H1 (cell line): Measurements from ENCODE around the gene AGPAT2. TPM values are rescaled to one million over a fixed set of nuclear protein-coding genes. Genes with fewer than 3 reads are reported as not detected.
A peak's percentile ranks its signal among the peaks of the same experiment; 100 is the strongest.

ENCODE experiments used
- CTCF ChIA-PET: fragments of 300-600 bp; sonication (Branson Sonifier 250); formaldehyde crosslinking; loops from one replicate; lab custom pipeline; 2021; ENCODE audit not compliant: partially characterized antibody; lab: Charles Lee
- POLR2A ChIA-PET: fragments of 300-600 bp; sonication (Branson Sonifier 250); formaldehyde crosslinking; loops from one replicate; lab custom pipeline; 2021; ENCODE audit warnings: inconsistent platforms; ENCODE audit not compliant: partially characterized antibody; lab: Charles Lee
- DNase-seq, 2 experiments: peaks; one replicate each; pipeline versions ENCODE4 v3.0.0 to v3.0.0-alpha.2; 2010 to 2022; ENCODE audit warnings: low spot score in 2 of 2, low read depth in 1 of 2, mixed read lengths in 1 of 2
- FAIRE-seq: peaks from 2 replicates; lab custom pipeline; 2011; peaks lifted over from hg19 to GRCh38; lab: Jason Lieb, UNC
- H2AFZ ChIP-seq: 2 replicates; pipeline ENCODE4 v1.8.1; 2012; ENCODE audit warnings: low read length, inconsistent platforms
- H2AK5ac ChIP-seq: 2 replicates; pipeline ENCODE4 v1.6.1; 2013; ENCODE audit warnings: low read depth, low read length
- H2BK120ac ChIP-seq: replicated peaks from 2 replicates; pipeline ENCODE3; 2013; ENCODE audit warnings: low read depth, low read length, inconsistent platforms
- H2BK12ac ChIP-seq: 2 replicates; pipeline ENCODE4 v1.6.1; 2013; ENCODE audit warnings: low read depth, low read length
- H2BK15ac ChIP-seq: 2 replicates; pipeline ENCODE4 v1.6.1; 2013; ENCODE audit warnings: low read length
- H2BK20ac ChIP-seq: 2 replicates; pipeline ENCODE4 v1.6.1; 2013; ENCODE audit warnings: low read length
- H2BK5ac ChIP-seq: 2 replicates; pipeline ENCODE4 v1.6.1; 2013; ENCODE audit warnings: low read depth, low read length
- H3K14ac ChIP-seq: 2 replicates; pipeline ENCODE4 v1.6.1; 2013; ENCODE audit warnings: inconsistent platforms; ENCODE audit not compliant: insufficient read length
- H3K18ac ChIP-seq: 2 replicates; pipeline ENCODE4 v1.6.1; 2013; ENCODE audit warnings: low read length; ENCODE audit errors: extremely low read depth
- H3K23ac ChIP-seq: 2 replicates; pipeline ENCODE4 v1.6.1; 2013; ENCODE audit warnings: inconsistent platforms; ENCODE audit not compliant: insufficient read length
- H3K23me2 ChIP-seq: 2 replicates; pipeline ENCODE4 v1.6.1; 2013; ENCODE audit warnings: low read depth, low read length
- H3K27ac ChIP-seq: 2 replicates; pipeline ENCODE4 v1.6.1; 2011; ENCODE audit warnings: low read depth, low read length, inconsistent platforms
- H3K27me3 ChIP-seq, 4 experiments: replicated peaks in 1 of 4; 1 replicate in 1 of 4; 2 replicates in 3 of 4; pipeline versions ENCODE4 v1.6.1 to v1.8.1; 2011 to 2013; ENCODE audit warnings: low read length in 3 of 4, mild to moderate bottlenecking in 3 of 4, inconsistent platforms in 2 of 4, mixed read lengths in 2 of 4, moderate library complexity in 1 of 4; ENCODE audit not compliant: control insufficient read depth in 3 of 4, insufficient read depth in 3 of 4; ENCODE audit errors: extremely low read depth in 1 of 4
- H3K36me3 ChIP-seq, 4 experiments: 2 replicates each; pipeline versions ENCODE4 v1.6.1 to v1.8.1; 2011 to 2013; ENCODE audit warnings: mild to moderate bottlenecking in 4 of 4, low read length in 3 of 4, moderate library complexity in 2 of 4, control low read depth in 1 of 4, inconsistent platforms in 1 of 4; ENCODE audit not compliant: insufficient read depth in 4 of 4, control insufficient read depth in 2 of 4
- H3K4ac ChIP-seq: replicated peaks from 2 replicates; pipeline ENCODE3; 2013; ENCODE audit warnings: low read length, low read depth, mixed read lengths, inconsistent platforms; ENCODE audit not compliant: insufficient read length
- H3K4me1 ChIP-seq, 4 experiments: replicated peaks in 1 of 4; 1 replicate in 1 of 4; 2 replicates in 3 of 4; pipeline versions ENCODE4 v1.6.1 to v1.8.1; 2011 to 2013; ENCODE audit warnings: low read length in 3 of 4, inconsistent platforms in 2 of 4, mixed read lengths in 1 of 4; ENCODE audit not compliant: insufficient read depth in 4 of 4, control insufficient read depth in 3 of 4
- H3K4me2 ChIP-seq, 2 experiments: 2 replicates each; pipeline versions ENCODE4 v1.6.1 to v1.8.1; 2011 to 2013; ENCODE audit warnings: low read depth in 2 of 2, low read length in 2 of 2, control low read depth in 1 of 2, inconsistent platforms in 1 of 2, mild to moderate bottlenecking in 1 of 2; ENCODE audit not compliant: insufficient read depth in 1 of 2
- H3K4me3 ChIP-seq, 4 experiments: fragments of 200-600, 300-600 bp in 1 of 4; sonication (generic), shearing (Covaris generic), sonication (Bioruptor Twin) in 1 of 4; 2 replicates each; pipeline versions ENCODE4 v1.5.1 to v1.8.1; 2011 to 2016; ENCODE audit warnings: low read length in 4 of 4, low read depth in 3 of 4, control low read depth in 2 of 4, inconsistent platforms in 2 of 4, mild to moderate bottlenecking in 2 of 4, mixed read lengths in 1 of 4, moderate library complexity in 1 of 4; ENCODE audit not compliant: insufficient read depth in 2 of 4; ENCODE audit errors: extremely low read depth in 1 of 4
- H3K56ac ChIP-seq: replicated peaks from 2 replicates; pipeline ENCODE3; 2013; ENCODE audit warnings: low read depth, mild to moderate bottlenecking, mixed read lengths, low read length, inconsistent platforms; ENCODE audit not compliant: insufficient read length
- H3K79me1 ChIP-seq: 2 replicates; pipeline ENCODE4 v1.6.1; 2013; ENCODE audit warnings: low read depth, low read length, control low read depth
- H3K79me2 ChIP-seq, 2 experiments: 2 replicates each; pipeline versions ENCODE4 v1.6.1 to v1.8.1; 2012 to 2013; ENCODE audit warnings: low read length in 2 of 2, mild to moderate bottlenecking in 2 of 2, inconsistent platforms in 1 of 2; ENCODE audit not compliant: insufficient read depth in 2 of 2, control insufficient read depth in 1 of 2
- H3K9ac ChIP-seq, 4 experiments: replicated peaks in 1 of 4; 1 replicate in 1 of 4; 2 replicates in 3 of 4; pipeline versions ENCODE4 v1.6.1 to v1.8.1; 2011 to 2013; ENCODE audit warnings: low read depth in 3 of 4, low read length in 3 of 4, control low read depth in 2 of 4, mild to moderate bottlenecking in 2 of 4, moderate library complexity in 2 of 4, inconsistent platforms in 1 of 4; ENCODE audit errors: extremely low read depth in 1 of 4
- H3K9me3 ChIP-seq, 2 experiments: 2 replicates each; pipeline versions ENCODE4 v1.6.1 to v1.8.1; 2012 to 2013; ENCODE audit warnings: mild to moderate bottlenecking in 2 of 2, moderate library complexity in 2 of 2, control low read depth in 1 of 2, inconsistent platforms in 1 of 2, low read depth in 1 of 2, low read length in 1 of 2, mixed read lengths in 1 of 2; ENCODE audit not compliant: insufficient read depth in 2 of 2
- H4K20me1 ChIP-seq, 2 experiments: replicated peaks in 1 of 2; 2 replicates each; pipeline versions ENCODE3 to v1.8.1; 2011 to 2013; ENCODE audit warnings: inconsistent platforms in 2 of 2, low read length in 2 of 2, mild to moderate bottlenecking in 1 of 2; ENCODE audit not compliant: insufficient read depth in 2 of 2, control insufficient read depth in 1 of 2
- H4K5ac ChIP-seq: 2 replicates; pipeline ENCODE4 v1.6.1; 2013; ENCODE audit warnings: low read length, low read depth, mixed read lengths, inconsistent platforms; ENCODE audit not compliant: insufficient read length
- H4K8ac ChIP-seq: 2 replicates; pipeline ENCODE4 v1.8.0; 2013; ENCODE audit warnings: mild to moderate bottlenecking, moderate library complexity, low read length, inconsistent platforms; ENCODE audit not compliant: insufficient read depth; ENCODE audit errors: extremely low read depth
- H4K91ac ChIP-seq: replicated peaks from 2 replicates; pipeline ENCODE3; 2013; ENCODE audit warnings: low read length, mixed read lengths, inconsistent platforms; ENCODE audit not compliant: insufficient read length
- ASH2L ChIP-seq: fragments of 200-600, 300-600 bp; sonication (generic); IDR thresholded peaks from one replicate; pipeline ENCODE4 v1.7.1; 2017; ENCODE audit warnings: low read length
- CREB1 ChIP-seq: IDR thresholded peaks from 2 replicates; pipeline ENCODE4 v1.6.1; 2012; ENCODE audit warnings: inconsistent platforms
- EP300 ChIP-seq, 2 experiments: IDR thresholded peaks; 1 replicate in 1 of 2; 2 replicates in 1 of 2; pipeline ENCODE4 v1.6.1; 2011 to 2012; ENCODE audit warnings: low read depth in 2 of 2, low read length in 2 of 2, mild to moderate bottlenecking in 2 of 2, borderline replicate concordance in 1 of 2, inconsistent platforms in 1 of 2, moderate library complexity in 1 of 2
- KDM4A ChIP-seq: IDR thresholded peaks from one replicate; pipeline ENCODE4 v1.7.1; 2012; ENCODE audit warnings: low read depth, mild to moderate bottlenecking, moderate library complexity, low read length, inconsistent platforms; ENCODE audit not compliant: severe bottlenecking
- MAFK ChIP-seq: IDR thresholded peaks from 2 replicates; pipeline ENCODE4 v1.6.1; 2012; ENCODE audit warnings: low read depth, mild to moderate bottlenecking, improper control_type of control experiment, low read length
- POLR2AphosphoS5 ChIP-seq: IDR thresholded peaks from 2 replicates; pipeline ENCODE4 v1.6.1; 2011; ENCODE audit warnings: low read depth, low read length
- POU5F1 ChIP-seq: IDR thresholded peaks from 2 replicates; pipeline ENCODE4 v1.6.1; 2011; ENCODE audit warnings: low read depth, mild to moderate bottlenecking, low read length, moderate library complexity
- RBBP5 ChIP-seq: IDR thresholded peaks from 2 replicates; pipeline ENCODE4 v1.7.1; 2012; ENCODE audit warnings: low read depth, mild to moderate bottlenecking, inconsistent platforms, low read length, moderate library complexity, borderline replicate concordance
- SIN3A ChIP-seq, 2 experiments: IDR thresholded peaks in 1 of 2; conservative IDR thresholded peaks in 1 of 2; 2 replicates each; pipeline ENCODE4 v1.6.1; 2011 to 2012; ENCODE audit warnings: low read length in 2 of 2, improper control_type of control experiment in 1 of 2, low read depth in 1 of 2, mild to moderate bottlenecking in 1 of 2
- TBP ChIP-seq: IDR thresholded peaks from 2 replicates; pipeline ENCODE4 v1.6.1; 2011; ENCODE audit warnings: low read depth, low read length, improper control_type of control experiment
- WGBS, 2 experiments: shearing (Covaris generic) in 1 of 2; methylation state at CpG; one replicate each; pipeline versions ENCODE4 v1.1.6 to v1.1.7; 2013 to 2015; ENCODE audit warnings: low lambda C conversion rate in 2 of 2, mixed read lengths in 2 of 2, inconsistent platforms in 1 of 2, low coverage in 1 of 2, missing lambda C conversion rate in 1 of 2; ENCODE audit not compliant: insufficient replicate concordance in 2 of 2, insufficient coverage in 1 of 2, insufficient read length in 1 of 2; ENCODE audit errors: extremely low coverage in 1 of 2, missing lambda C conversion rate in 1 of 2; 5-methylcytosine and 5-hydroxymethylcytosine counted together
- polyA plus RNA-seq, 7 experiments: library from polyadenylated mRNA; depleted of rRNA in 3 of 7; stranded (reverse) in 5 of 7; unstranded in 2 of 7; fragments of >200 nt in 5 of 7; fragments of 200-250 nt in 2 of 7; gene quantifications; 1 replicate in 5 of 7; 2 replicates in 1 of 7; 4 replicates in 1 of 7; pipeline versions ENCODE4 v1.2.1 to v1.2.3, GENCODE V29; 2011 to 2013; ENCODE audit warnings: missing spikeins in 2 of 7, mixed read lengths in 2 of 7
- total RNA-seq: library from RNA; stranded (reverse); fragmentation: NEBNext Ultra II Directional; extraction: Animal tissue kit (Norgen Biotek cat#: 25700); gene quantifications from 2 replicates; pipeline ENCODE4 v1.2.1, GENCODE V29; 2021
- TF ChIP-seq, protein P1 (sequence below): IDR thresholded peaks from 2 replicates; pipeline ENCODE4 v1.6.1; 2012; ENCODE audit warnings: inconsistent platforms

Gene AGPAT2
- total and polyA plus RNA-seq, 2 of the 8 experiments (the other 6 are each of a cell fraction or from before 2014, with no cell fraction given), result 31.6 to 37.6 TPM

- no peak overlapping the region for H2AK5ac ChIP-seq
- DNase-seq (no peak), FAIRE-seq (no peak)
- 0 out of 2 replicates have a peak overlapping the region, but pooled peaks have one; percentile 62 for H3K27ac ChIP-seq
- H4K5ac ChIP-seq, result no peak overlapping the region
- H3K23ac ChIP-seq, result no peak overlapping the region
- no peak overlapping the region for H2BK120ac ChIP-seq
- H2BK5ac ChIP-seq, result no peak overlapping the region
- CTCF ChIA-PET, result interaction anchor here (1.1 to 6.8 kb wide), 3 partner anchors 9 to 18 kb away, joined by 3 to 62 read pairs (median 5); no protein-coding TSS in a partner anchor
- H3K14ac ChIP-seq, result no peak overlapping the region
- no peak overlapping the region for H3K56ac ChIP-seq
- no peak overlapping the region for H2BK15ac ChIP-seq
- peaks cover 19 to 48% (median 35%) of the 10 kb centered on the region in 4 experiments for H3K36me3 ChIP-seq
- H3K79me1 ChIP-seq, result peaks cover 12% of the 10 kb centered on the region
- peaks cover 30 to 42% of the 10 kb centered on the region in 2 experiments for H4K20me1 ChIP-seq
- peaks cover 13% of the 10 kb centered on the region; the same call in 1 of the 2 replicates for H3K23me2 ChIP-seq
- H3K4ac ChIP-seq, result no peak overlapping the region
- H3K4me3 ChIP-seq, result peak overlapping the region in 2 of 4 experiments; percentile 3 to 95; a peak in 2 of 8 replicates
- no peak overlapping the region for H3K18ac ChIP-seq
- H3K9me3 ChIP-seq, result no peaks in the 10 kb centered on the region
- H3K4me1 ChIP-seq, result peaks cover 3 to 16% (median 5%) of the 10 kb centered on the region in 4 experiments
- no peak overlapping the region for H2AFZ ChIP-seq
- peaks cover 8 to 36% of the 10 kb centered on the region in 2 experiments for H3K79me2 ChIP-seq
- no peak overlapping the region for H3K9ac ChIP-seq
- TF ChIP-seq EP300 (IDR thresholded peaks at IDR 0.05; ENCODE audit: borderline replicate concordance in 1 of 2, low read depth in 2 of 2, low read length in 2 of 2) (no peak), ASH2L (no peak), RBBP5 (no peak), POU5F1 (no peak), POLR2AphosphoS5 (no peak; the same call in 1 of the 2 replicates), SIN3A (conservative IDR thresholded peaks at IDR 0.05 in 1 of 2, IDR thresholded peaks at IDR 0.05 in 1 of 2; ENCODE audit: low read depth in 1 of 2, low read length in 2 of 2) (no peak), TBP (no peak), CREB1 (no peak), KDM4A (no peak), MAFK (no peak)
- TF ChIP-seq, protein P1, sequence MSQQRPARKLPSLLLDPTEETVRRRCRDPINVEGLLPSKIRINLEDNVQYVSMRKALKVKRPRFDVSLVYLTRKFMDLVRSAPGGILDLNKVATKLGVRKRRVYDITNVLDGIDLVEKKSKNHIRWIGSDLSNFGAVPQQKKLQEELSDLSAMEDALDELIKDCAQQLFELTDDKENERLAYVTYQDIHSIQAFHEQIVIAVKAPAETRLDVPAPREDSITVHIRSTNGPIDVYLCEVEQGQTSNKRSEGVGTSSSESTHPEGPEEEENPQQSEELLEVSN, result no peak
- TF ChIP-seq, all 59 proteins: peak for 0
- Histone ChIP-seq H2BK12ac (no peak overlapping the region), H4K91ac (no peak overlapping the region), H2BK20ac (no peak overlapping the region), H3K4me2 (peak overlapping the region; percentile 88 to 90), H3K27me3 (peaks cover 0 to 9% (median 5%) of the 10 kb centered on the region in 4 experiments; a peak in 5 of 7 replicates), H4K8ac (no peak overlapping the region)
- POLR2A ChIA-PET, result interaction anchor here (0.6 to 14.1 kb wide), 14 partner anchors 9 to 358 kb away, joined by 3 to 223 read pairs (median 4); partner anchors contain the start of genes AGPAT2, DIPK1B, LCN10 and LCN6
- 79% methylated on average over 16 of the region's 16 CpGs; no CpG with 5 or more reads in 1 of the 2 experiments for WGBS, 2 experiments
Observed at GRCh38 chr9:136726118-136726517, 38.9 kb upstream of the AGPAT2 start.
